Activated CD8-positive, alpha-beta memory T cell treated with anti-CD3 and anti-CD28 coated beads, Interleukin-2, amount 10 ng/mL, durations not matched to agents 7 days and 5 days (primary cell): Measurements from ENCODE around the gene NCAM1. TPM values are rescaled to one million over a fixed set of nuclear protein-coding genes. Genes with fewer than 3 reads are reported as not detected.

Experiments
- ATAC-seq: fragments of 150-1000 bp; cut with Tn5 transposase; one replicate; pipeline ENCODE4 v1.10.0; 2021; ENCODE audit warnings: moderate library complexity
- CTCF ChIA-PET: fragments of 350-600 bp; sonication (Branson Sonifier 250); formaldehyde crosslinking; loops from one replicate; lab custom pipeline; 2021; ENCODE audit warnings: antibody characterized with exemption; lab: Charles Lee
- DNase-seq: peaks from one replicate; pipeline ENCODE4 v3.0.0-alpha.2; 2020
- H3K27ac Mint-ChIP-seq: one replicate; pipeline ENCODE4 v1.8.0; 2021; ENCODE audit warnings: mild to moderate bottlenecking, mixed read lengths
- H3K27me3 Mint-ChIP-seq: one replicate; pipeline ENCODE4 v1.8.0; 2021; ENCODE audit warnings: mixed read lengths
- H3K36me3 Mint-ChIP-seq: one replicate; pipeline ENCODE4 v1.8.0; 2021; ENCODE audit warnings: mild to moderate bottlenecking, mixed read lengths
- H3K4me1 Mint-ChIP-seq: one replicate; pipeline ENCODE4 v1.8.0; 2021; ENCODE audit warnings: mixed read lengths
- H3K4me3 Mint-ChIP-seq: one replicate; pipeline ENCODE4 v1.8.0; 2021; ENCODE audit warnings: mild to moderate bottlenecking, moderate library complexity, mixed read lengths
- H3K9me3 Mint-ChIP-seq: one replicate; pipeline ENCODE4 v1.8.0; 2022; ENCODE audit warnings: low read depth, mixed read lengths
- total RNA-seq, 2 experiments: library from RNA; stranded (reverse); gene quantifications; one replicate each; pipeline ENCODE4 v1.2.3, GENCODE V29; 2021

NCAM1 gene
- total RNA-seq, 2 experiments from 2014 or later, result 1.8 to 4.1 TPM

- Mint-ChIP-seq H3K36me3 (no peaks in the 10 kb centered on the region), H3K27ac (no peak overlapping the region), H3K4me1 (no peaks in the 10 kb centered on the region), H3K4me3 (no peak overlapping the region), H3K27me3 (peaks cover 23% of the 10 kb centered on the region), H3K9me3 (no peaks in the 10 kb centered on the region)
- DNase-seq (no peak), ATAC-seq (no peak)
- CTCF ChIA-PET, result interaction anchor here (0.6 kb wide), 1 partner anchor 23 kb away, joined by 4 read pairs; no protein-coding TSS in a partner anchor
Observed at GRCh38 chr11:113090716-113091480, 129.7 kb downstream of the NCAM1 start.

DNA sequence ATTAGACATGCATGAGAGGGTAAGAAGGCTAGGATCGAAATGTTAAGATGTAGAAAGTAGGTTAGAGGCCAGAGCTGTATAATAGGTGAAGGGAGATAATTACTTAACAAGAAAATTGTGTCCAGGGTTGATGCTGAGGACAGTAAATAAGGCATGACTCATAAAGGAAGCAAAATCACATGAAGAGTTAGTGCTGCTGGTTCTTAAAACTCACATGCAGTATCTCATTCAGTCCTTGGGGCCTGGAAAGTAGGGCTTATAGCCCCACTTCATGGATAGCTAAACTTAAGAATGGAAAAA, 130.2 kb downstream of the NCAM1 start:
- DNase-seq (no peak), ATAC-seq (no peak)
- Mint-ChIP-seq H3K27ac (no peak overlapping the region), H3K36me3 (no peaks in the 10 kb centered on the region), H3K27me3 (peaks cover 18% of the 10 kb centered on the region), H3K4me1 (no peaks in the 10 kb centered on the region), H3K4me3 (no peak overlapping the region), H3K9me3 (no peaks in the 10 kb centered on the region)
- CTCF ChIA-PET, result interaction anchor here (0.6 kb wide), 1 partner anchor 23 kb away, joined by 4 read pairs; no protein-coding TSS in a partner anchor

GRCh38 chr11:113096648-113097047, 135.4 kb downstream of the NCAM1 start:
- no peak for ATAC-seq
- no peaks in the 10 kb centered on the region for H3K9me3 Mint-ChIP-seq
- no peaks in the 10 kb centered on the region for H3K4me1 Mint-ChIP-seq
- CTCF ChIA-PET, result no interaction called here
- no peaks in the 10 kb centered on the region for H3K36me3 Mint-ChIP-seq
- no peak for DNase-seq
- no peak overlapping the region for H3K4me3 Mint-ChIP-seq
- no peak overlapping the region for H3K27ac Mint-ChIP-seq
- peaks cover 3% of the 10 kb centered on the region for H3K27me3 Mint-ChIP-seq

GRCh38 chr11:113103932-113104690, 142.9 kb downstream of the NCAM1 start:
- Mint-ChIP-seq H3K27me3 (peaks cover 25% of the 10 kb centered on the region), H3K9me3 (no peaks in the 10 kb centered on the region), H3K4me3 (no peak overlapping the region), H3K4me1 (no peaks in the 10 kb centered on the region), H3K36me3 (no peaks in the 10 kb centered on the region), H3K27ac (no peak overlapping the region)
- CTCF ChIA-PET, result no interaction called here
- ATAC-seq, result no peak
- no peak for DNase-seq

- Mint-ChIP-seq H3K4me1 (no peaks in the 10 kb centered on the region), H3K4me3 (no peak overlapping the region), H3K27me3 (peaks cover 25% of the 10 kb centered on the region), H3K27ac (no peak overlapping the region), H3K36me3 (no peaks in the 10 kb centered on the region), H3K9me3 (no peaks in the 10 kb centered on the region)
- ATAC-seq, result no peak
- CTCF ChIA-PET, result no interaction called here
- no peak for DNase-seq
Observed at GRCh38 chr11:113104691-113105251, 143.6 kb downstream of the NCAM1 start.

GRCh38 chr11:113105592-113105991, 144.4 kb downstream of the NCAM1 start:
- no peaks in the 10 kb centered on the region for H3K9me3 Mint-ChIP-seq
- no peak for DNase-seq
- H3K36me3 Mint-ChIP-seq, result no peaks in the 10 kb centered on the region
- ATAC-seq, result no peak
- no peaks in the 10 kb centered on the region for H3K4me1 Mint-ChIP-seq
- H3K4me3 Mint-ChIP-seq, result no peak overlapping the region
- peaks cover 25% of the 10 kb centered on the region for H3K27me3 Mint-ChIP-seq
- CTCF ChIA-PET, result no interaction called here
- H3K27ac Mint-ChIP-seq, result no peak overlapping the region

GRCh38 chr11:113106507-113106906, 145.3 kb downstream of the NCAM1 start:
- ATAC-seq (no peak), DNase-seq (no peak)
- no peaks in the 10 kb centered on the region for H3K4me1 Mint-ChIP-seq
- H3K27ac Mint-ChIP-seq, result no peak overlapping the region
- no peak overlapping the region for H3K4me3 Mint-ChIP-seq
- H3K27me3 Mint-ChIP-seq, result peaks cover 25% of the 10 kb centered on the region
- H3K9me3 Mint-ChIP-seq, result no peaks in the 10 kb centered on the region
- H3K36me3 Mint-ChIP-seq, result no peaks in the 10 kb centered on the region
- CTCF ChIA-PET, result no interaction called here

DNA sequence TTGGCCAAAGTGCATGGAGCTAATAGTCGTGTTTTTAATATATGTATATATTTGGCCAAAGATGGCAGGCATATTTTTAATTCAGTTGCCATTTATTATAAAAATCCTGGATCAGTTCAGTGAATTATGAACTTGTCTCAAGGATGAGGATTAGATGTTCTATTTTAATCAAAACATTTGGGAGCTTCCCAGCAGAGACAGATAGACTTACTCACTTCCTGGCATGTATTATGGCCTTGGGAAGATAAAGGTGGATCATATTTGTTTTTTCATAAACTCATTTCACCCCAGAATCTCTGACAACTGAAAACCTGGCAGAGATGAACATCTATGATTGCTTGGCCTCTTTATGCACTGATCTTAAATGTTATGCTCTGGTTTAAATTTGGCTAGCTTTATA, 148.8 kb downstream of the NCAM1 start:
- no peak overlapping the region for H3K27ac Mint-ChIP-seq
- no peaks in the 10 kb centered on the region for H3K9me3 Mint-ChIP-seq
- DNase-seq, result no peak
- peaks cover 25% of the 10 kb centered on the region for H3K27me3 Mint-ChIP-seq
- H3K36me3 Mint-ChIP-seq, result no peaks in the 10 kb centered on the region
- H3K4me3 Mint-ChIP-seq, result no peak overlapping the region
- no peaks in the 10 kb centered on the region for H3K4me1 Mint-ChIP-seq
- CTCF ChIA-PET, result no interaction called here
- ATAC-seq, result no peak

GRCh38 chr11:113111156-113111555, 149.9 kb downstream of the NCAM1 start:
- ATAC-seq, result no peak
- peaks cover 24% of the 10 kb centered on the region for H3K27me3 Mint-ChIP-seq
- CTCF ChIA-PET, result no interaction called here
- H3K36me3 Mint-ChIP-seq, result no peaks in the 10 kb centered on the region
- no peak overlapping the region for H3K4me3 Mint-ChIP-seq
- no peaks in the 10 kb centered on the region for H3K9me3 Mint-ChIP-seq
- no peaks in the 10 kb centered on the region for H3K4me1 Mint-ChIP-seq
- no peak for DNase-seq
- H3K27ac Mint-ChIP-seq, result no peak overlapping the region

- CTCF ChIA-PET, result no interaction called here
- Mint-ChIP-seq H3K4me1 (no peaks in the 10 kb centered on the region), H3K4me3 (no peak overlapping the region)
Observed at GRCh38 chr11:113112307-113112706, 151.1 kb downstream of the NCAM1 start.

DNA sequence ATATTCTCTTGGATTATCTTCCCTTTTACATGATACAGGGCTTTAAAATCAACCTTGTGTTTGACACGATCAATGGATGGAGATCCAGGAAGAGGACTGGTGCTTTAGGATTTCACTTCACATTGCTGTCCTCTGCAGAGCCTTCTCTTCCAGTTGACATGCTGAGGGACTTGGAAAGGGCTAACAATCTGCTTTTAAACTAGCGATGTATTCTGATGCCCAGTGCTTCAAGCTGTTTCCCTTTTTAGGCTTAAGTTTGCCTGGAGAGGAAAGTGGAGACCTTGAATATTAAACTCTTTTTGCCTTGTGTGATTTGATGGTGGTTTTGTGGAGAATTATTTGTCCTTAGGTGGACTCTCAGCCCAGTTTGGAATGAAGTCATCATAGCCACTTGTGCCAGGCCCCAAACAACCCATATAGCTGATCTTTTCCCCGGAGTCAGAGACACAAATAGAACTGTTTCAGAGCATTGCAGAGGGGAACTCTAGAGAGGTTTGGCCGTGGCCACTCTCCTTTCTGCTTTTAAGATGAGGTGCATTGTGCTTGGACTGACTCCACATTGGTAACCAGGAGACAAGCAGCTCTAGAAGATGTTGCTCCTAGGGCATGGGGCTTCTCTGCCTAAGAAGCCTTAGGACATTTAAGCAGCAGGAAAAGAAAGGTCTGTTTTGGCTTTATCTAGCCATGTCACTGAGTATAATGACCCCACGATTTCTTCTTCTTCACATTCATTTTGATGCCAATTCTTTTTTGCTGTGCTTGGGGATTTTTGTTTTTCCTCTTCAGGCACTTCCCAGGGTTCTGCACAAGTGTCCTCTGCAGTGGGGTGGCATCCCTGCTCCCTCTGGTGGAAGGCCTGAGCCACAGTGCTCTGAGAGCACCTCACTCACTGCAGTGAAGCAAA, 152.8 kb downstream of the NCAM1 start:
- H3K27ac Mint-ChIP-seq, result no peak overlapping the region
- DNase-seq (no peak), ATAC-seq (no peak)
- no peaks in the 10 kb centered on the region for H3K9me3 Mint-ChIP-seq
- no peaks in the 10 kb centered on the region for H3K4me1 Mint-ChIP-seq
- no peak overlapping the region for H3K4me3 Mint-ChIP-seq
- CTCF ChIA-PET, result interaction anchor here (0.9 to 3.2 kb wide), 6 partner anchors 11 to 526 kb away, joined by 3 to 12 read pairs (median 4); no protein-coding TSS in a partner anchor
- peaks cover 29% of the 10 kb centered on the region for H3K27me3 Mint-ChIP-seq
- no peaks in the 10 kb centered on the region for H3K36me3 Mint-ChIP-seq

More at GRCh38 chr11:113112307-113112706, 151.1 kb downstream of the NCAM1 start:
- Mint-ChIP-seq H3K36me3 (no peaks in the 10 kb centered on the region), H3K9me3 (no peaks in the 10 kb centered on the region), H3K27me3 (peaks cover 23% of the 10 kb centered on the region), H3K27ac (no peak overlapping the region)
- no peak for ATAC-seq
- no peak for DNase-seq

GRCh38 chr11:113114705-113115027, 153.4 kb downstream of the NCAM1 start:
- H3K27me3 Mint-ChIP-seq, result peaks cover 29% of the 10 kb centered on the region
- no peaks in the 10 kb centered on the region for H3K4me1 Mint-ChIP-seq
- no peaks in the 10 kb centered on the region for H3K9me3 Mint-ChIP-seq
- no peak for DNase-seq
- no peak overlapping the region for H3K4me3 Mint-ChIP-seq
- no peaks in the 10 kb centered on the region for H3K36me3 Mint-ChIP-seq
- H3K27ac Mint-ChIP-seq, result no peak overlapping the region
- CTCF ChIA-PET, result interaction anchor here (0.6 to 3.2 kb wide), 7 partner anchors 11 to 968 kb away, joined by 3 to 12 read pairs (median 4); no protein-coding TSS in a partner anchor
- ATAC-seq, result no peak

DNA sequence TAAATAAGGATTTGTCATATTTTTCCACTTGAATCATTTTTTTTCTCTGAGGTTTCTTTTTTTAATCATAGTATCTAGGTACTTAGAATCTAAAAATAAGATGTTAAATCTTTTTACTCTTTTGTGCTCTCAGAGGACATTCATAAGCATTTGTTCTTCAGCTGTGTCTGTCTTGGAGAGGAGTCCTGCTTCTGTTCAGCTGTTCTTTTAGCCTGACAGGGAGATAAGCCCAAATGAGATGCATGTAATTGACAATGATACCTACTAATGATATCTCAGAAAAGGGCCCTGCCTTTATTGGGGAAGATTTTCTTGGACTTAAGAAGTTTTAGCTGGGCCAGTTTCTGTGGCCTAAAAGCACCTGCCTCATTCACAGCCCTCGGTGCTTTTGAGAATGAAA, 156.9 kb downstream of the NCAM1 start:
- no peaks in the 10 kb centered on the region for H3K36me3 Mint-ChIP-seq
- H3K9me3 Mint-ChIP-seq, result no peaks in the 10 kb centered on the region
- CTCF ChIA-PET, result no interaction called here
- H3K27ac Mint-ChIP-seq, result no peak overlapping the region
- H3K27me3 Mint-ChIP-seq, result peaks cover 40% of the 10 kb centered on the region
- no peaks in the 10 kb centered on the region for H3K4me1 Mint-ChIP-seq
- ATAC-seq, result no peak
- H3K4me3 Mint-ChIP-seq, result no peak overlapping the region
- no peak for DNase-seq
